Liver (tissue), 9 donors: ENCODE measurements around the gene PROZ. TPM values are rescaled to one million over a fixed set of nuclear protein-coding genes. Genes with fewer than 3 reads are reported as not detected.

Experiments
- DNase-seq: peaks from one replicate; pipeline ENCODE4 v3.0.0-alpha.2; 2017; ENCODE audit warnings: low spot score
- H3K27ac ChIP-seq, 2 donors: one replicate each; pipeline ENCODE4 v1.7.0; 2013; ENCODE audit warnings: inconsistent platforms in 2 of 2, low read length in 2 of 2, control low read depth in 1 of 2, low read depth in 1 of 2, mild to moderate bottlenecking in 1 of 2
- H3K27me3 ChIP-seq, 4 donors: one replicate each; pipeline versions ENCODE4 v1.6.1 to v1.7.0; 2013; ENCODE audit warnings: low read length in 3 of 4, inconsistent platforms in 1 of 4, mild to moderate bottlenecking in 1 of 4, moderate library complexity in 1 of 4; ENCODE audit not compliant: control insufficient read depth in 4 of 4, insufficient read depth in 4 of 4
- H3K36me3 ChIP-seq, 4 donors: one replicate each; pipeline versions ENCODE4 v1.6.1 to v1.7.0; 2013; ENCODE audit warnings: low read length in 3 of 4, mild to moderate bottlenecking in 3 of 4, low read depth in 1 of 4, moderate library complexity in 1 of 4; ENCODE audit not compliant: control insufficient read depth in 4 of 4, insufficient read depth in 3 of 4
- H3K4me1 ChIP-seq, 4 donors: one replicate each; pipeline versions ENCODE4 v1.6.1 to v1.7.0; 2013; ENCODE audit warnings: low read length in 3 of 4, mild to moderate bottlenecking in 3 of 4, moderate library complexity in 1 of 4; ENCODE audit not compliant: control insufficient read depth in 4 of 4, insufficient read depth in 4 of 4
- H3K4me3 ChIP-seq, 3 donors: one replicate each; pipeline versions ENCODE4 v1.6.1 to v1.7.0; 2013; ENCODE audit warnings: low read length in 3 of 3, control low read depth in 1 of 3, low read depth in 1 of 3, mild to moderate bottlenecking in 1 of 3
- H3K9ac ChIP-seq, 2 donors: one replicate each; pipeline ENCODE4 v1.7.0; 2013; ENCODE audit warnings: low read length in 2 of 2, mild to moderate bottlenecking in 2 of 2, moderate library complexity in 2 of 2, control low read depth in 1 of 2, low read depth in 1 of 2
- H3K9me3 ChIP-seq, 4 donors: one replicate each; pipeline versions ENCODE4 v1.6.1 to v1.7.0; 2013; ENCODE audit warnings: low read length in 3 of 4; ENCODE audit not compliant: control insufficient read depth in 4 of 4
- EGR1 ChIP-seq, 2 donors: IDR thresholded peaks; 2 replicates each; pipeline ENCODE4 v1.6.1; 2016 to 2018; ENCODE audit warnings: antibody characterized with exemption in 2 of 2, low read depth in 2 of 2
- FOXA1 ChIP-seq: IDR thresholded peaks from 2 replicates; pipeline ENCODE4 v1.6.1; 2016; ENCODE audit warnings: antibody characterized with exemption
- GABPA ChIP-seq, 2 donors: IDR thresholded peaks in 1 of 2; conservative IDR thresholded peaks in 1 of 2; 2 replicates each; pipeline ENCODE4 v1.6.1; 2016; ENCODE audit warnings: antibody characterized with exemption in 2 of 2, mild to moderate bottlenecking in 1 of 2, moderate library complexity in 1 of 2
- HNF4G ChIP-seq: IDR thresholded peaks from 2 replicates; pipeline ENCODE4 v1.6.1; 2016; ENCODE audit warnings: antibody characterized with exemption
- JUND ChIP-seq, 2 donors: IDR thresholded peaks; 2 replicates each; pipeline ENCODE4 v1.6.1; 2016; ENCODE audit warnings: antibody characterized with exemption in 2 of 2
- MAX ChIP-seq: IDR thresholded peaks from 2 replicates; pipeline ENCODE4 v1.6.1; 2016; ENCODE audit warnings: antibody characterized with exemption
- RAD21 ChIP-seq, 2 donors: IDR thresholded peaks; 2 replicates each; pipeline ENCODE4 v1.6.1; 2016; ENCODE audit warnings: antibody characterized with exemption in 2 of 2, mild to moderate bottlenecking in 2 of 2
- REST ChIP-seq: IDR thresholded peaks from 2 replicates; pipeline ENCODE4 v1.6.1; 2016; ENCODE audit warnings: antibody characterized with exemption, mild to moderate bottlenecking
- ZBTB33 ChIP-seq: IDR thresholded peaks from 2 replicates; pipeline ENCODE4 v1.6.1; 2016; ENCODE audit warnings: antibody characterized with exemption
- WGBS: extraction: QIAGEN DNeasy Blood & Tissue Kit; methylation state at CpG from one replicate; pipeline ENCODE4 v1.1.7; 2013; 5-methylcytosine and 5-hydroxymethylcytosine counted together
- polyA plus RNA-seq, 2 donors: library from polyadenylated mRNA; stranded (reverse) in 1 of 2; unstranded in 1 of 2; fragments of 200-250 nt in 1 of 2; fragments of >200 nt in 1 of 2; fragmentation: Nextera tagmentation in 1 of 2; extraction: Ambion mirVana in 1 of 2; gene quantifications; one replicate each; pipeline versions ENCODE4 v1.2.1 to v1.2.3, GENCODE V29; 2013 to 2015
- total RNA-seq, 2 donors: library from RNA; depleted of rRNA; stranded (reverse); fragments of >200 nt; gene quantifications; one replicate each; pipeline ENCODE4 v1.2.3, GENCODE V29; 2014
- TF ChIP-seq, protein P1 (sequence below): fragments of 150-350 bp; IDR thresholded peaks from 2 replicates; pipeline ENCODE4 v1.5.1; 2017; ENCODE audit warnings: improper control_type of control experiment, low read depth, low read length; ENCODE audit not compliant: missing input control
- TF ChIP-seq, protein P2 (sequence below): IDR thresholded peaks from 2 replicates; pipeline ENCODE4 v1.6.1; 2016; ENCODE audit warnings: antibody characterized with exemption
- donor health status: healthy.
- donor health status: healthy.
- donor health status: healthy.
- donor health status: healthy.
- donor health status: healthy.

The PROZ gene
- total and polyA plus RNA-seq, 4 donors = 10.6 to 40.7 (median 30.3) TPM

GRCh38 chr13:113122550-113123225 lies 35.8 kb upstream of the PROZ start, which contains the start of gene F10 (continued):
- TF ChIP-seq, protein P1, sequence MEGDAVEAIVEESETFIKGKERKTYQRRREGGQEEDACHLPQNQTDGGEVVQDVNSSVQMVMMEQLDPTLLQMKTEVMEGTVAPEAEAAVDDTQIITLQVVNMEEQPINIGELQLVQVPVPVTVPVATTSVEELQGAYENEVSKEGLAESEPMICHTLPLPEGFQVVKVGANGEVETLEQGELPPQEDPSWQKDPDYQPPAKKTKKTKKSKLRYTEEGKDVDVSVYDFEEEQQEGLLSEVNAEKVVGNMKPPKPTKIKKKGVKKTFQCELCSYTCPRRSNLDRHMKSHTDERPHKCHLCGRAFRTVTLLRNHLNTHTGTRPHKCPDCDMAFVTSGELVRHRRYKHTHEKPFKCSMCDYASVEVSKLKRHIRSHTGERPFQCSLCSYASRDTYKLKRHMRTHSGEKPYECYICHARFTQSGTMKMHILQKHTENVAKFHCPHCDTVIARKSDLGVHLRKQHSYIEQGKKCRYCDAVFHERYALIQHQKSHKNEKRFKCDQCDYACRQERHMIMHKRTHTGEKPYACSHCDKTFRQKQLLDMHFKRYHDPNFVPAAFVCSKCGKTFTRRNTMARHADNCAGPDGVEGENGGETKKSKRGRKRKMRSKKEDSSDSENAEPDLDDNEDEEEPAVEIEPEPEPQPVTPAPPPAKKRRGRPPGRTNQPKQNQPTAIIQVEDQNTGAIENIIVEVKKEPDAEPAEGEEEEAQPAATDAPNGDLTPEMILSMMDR = peak; percentile 43

- H3K9ac ChIP-seq = peak overlapping the region in 1 of 2 donors; percentile 14
- WGBS = 65% methylated on average over 29 of the region's 29 CpGs
- H3K4me3 ChIP-seq = peak overlapping the region; percentile 30 to 60 (median 50)
- H3K9me3 ChIP-seq = no peaks in the 10 kb centered on the region
- TF ChIP-seq RAD21 (IDR thresholded peaks at IDR 0.05) (peak; percentile 57 to 64), EGR1 (IDR thresholded peaks at IDR 0.05; ENCODE audit: low read depth in 2 of 2) (no peak), GABPA (IDR thresholded peaks at IDR 0.05 in 1 of 2, conservative IDR thresholded peaks at IDR 0.05 in 1 of 2) (no peak)
- TF ChIP-seq, protein P1 = peak; percentile 33
- peaks cover 3 to 29% (median 18%) of the 10 kb centered on the region in 4 donors for H3K4me1 ChIP-seq
- no peaks in the 10 kb centered on the region for H3K27me3 ChIP-seq
- peak overlapping the region; percentile 69 to 79 for H3K27ac ChIP-seq
- peak; percentile 37 for DNase-seq
- H3K36me3 ChIP-seq = peaks cover 0 to 2% (median under 1%) of the 10 kb centered on the region in 4 donors
These were observed 34.9 kb upstream of the PROZ start for GRCh38 chr13:113123226-113124201.

DNA sequence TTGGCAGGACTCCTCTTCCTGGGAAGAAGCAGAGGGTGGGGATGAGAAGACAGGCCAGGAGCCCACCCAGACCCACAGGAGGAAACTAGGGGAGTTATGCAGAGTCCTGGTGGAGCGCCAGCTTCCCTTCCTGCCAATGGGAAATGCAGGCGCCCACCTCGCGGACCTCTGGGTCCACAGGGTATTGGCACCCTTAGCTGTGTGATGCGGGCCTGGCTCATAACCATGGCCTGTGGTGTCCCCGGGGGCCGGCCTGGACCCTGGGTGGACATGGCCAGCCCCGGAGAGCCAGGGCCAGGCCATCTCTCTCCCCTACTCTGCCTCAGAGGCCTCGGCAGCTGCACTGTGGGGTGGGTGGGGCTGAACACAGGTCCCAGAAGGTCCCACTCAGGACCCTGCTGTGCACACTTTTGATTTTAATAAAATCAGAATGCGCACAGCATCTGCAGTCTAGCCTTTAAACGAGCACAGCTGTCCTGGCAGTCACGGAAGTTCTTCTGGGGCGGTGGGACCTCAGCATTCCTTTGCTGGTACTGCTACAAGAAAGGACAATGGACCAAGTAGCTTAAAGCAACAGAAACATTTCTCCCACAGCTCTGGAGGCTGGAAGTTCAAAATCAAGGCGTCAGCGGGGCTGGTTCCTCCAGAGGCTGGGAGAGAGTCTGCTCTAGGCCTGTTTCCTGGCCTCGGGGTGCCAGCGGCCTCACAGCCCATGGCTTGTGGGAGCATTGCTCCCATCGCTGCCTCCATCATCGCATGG lies 34.1 kb upstream of the PROZ start:
- H3K36me3 ChIP-seq = no peaks in the 10 kb centered on the region
- no peak overlapping the region for H3K9ac ChIP-seq
- H3K27me3 ChIP-seq = no peaks in the 10 kb centered on the region
- peak; percentile 29 for DNase-seq
- WGBS = 93% methylated on average over 19 of the region's 19 CpGs
- H3K4me1 ChIP-seq = peaks cover 3 to 29% (median 18%) of the 10 kb centered on the region in 4 donors
- no peak overlapping the region for H3K27ac ChIP-seq
- no peak overlapping the region for H3K4me3 ChIP-seq
- H3K9me3 ChIP-seq = no peaks in the 10 kb centered on the region
- TF ChIP-seq HNF4G (no peak), FOXA1 (no peak), REST (no peak), MAX (no peak), ZBTB33 (no peak), JUND (IDR thresholded peaks at IDR 0.05) (no peak)
- TF ChIP-seq, protein P2, sequence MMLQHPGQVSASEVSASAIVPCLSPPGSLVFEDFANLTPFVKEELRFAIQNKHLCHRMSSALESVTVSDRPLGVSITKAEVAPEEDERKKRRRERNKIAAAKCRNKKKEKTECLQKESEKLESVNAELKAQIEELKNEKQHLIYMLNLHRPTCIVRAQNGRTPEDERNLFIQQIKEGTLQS = no peak
- TF ChIP-seq, protein P1 = no peak
